Nephron (organoid): ENCODE data around the gene CCL4.

ENCODE experiments used
- H3K27ac Mint-ChIP-seq, 3 experiments: 2 replicates each; pipeline ENCODE4 v1.8.0; 2020; ENCODE audit warnings: mixed read lengths in 3 of 3, mild to moderate bottlenecking in 2 of 3, moderate library complexity in 1 of 3
- H3K27me3 Mint-ChIP-seq: 2 replicates; pipeline ENCODE4 v1.8.0; 2021; ENCODE audit warnings: low read depth, mild to moderate bottlenecking, moderate library complexity, mixed read lengths
- H3K36me3 Mint-ChIP-seq: 2 replicates; pipeline ENCODE4 v1.8.0; 2020; ENCODE audit warnings: low read depth, mixed read lengths
- H3K4me1 Mint-ChIP-seq: 2 replicates; pipeline ENCODE4 v1.8.0; 2020; ENCODE audit warnings: mixed read lengths
- H3K4me3 Mint-ChIP-seq, 3 experiments: 2 replicates each; pipeline ENCODE4 v1.8.0; 2020; ENCODE audit warnings: mild to moderate bottlenecking in 3 of 3, mixed read lengths in 3 of 3, moderate library complexity in 2 of 3
- H3K9me3 Mint-ChIP-seq: 2 replicates; pipeline ENCODE4 v1.8.0; 2020; ENCODE audit warnings: mixed read lengths
- TF ChIP-seq, protein P1 (sequence below), 3 experiments: fragments of 200-600 bp; sonication (generic); IDR thresholded peaks; one replicate each; pipeline ENCODE4 v1.5.0; 2021; ENCODE audit warnings: antibody characterized with exemption in 3 of 3; ENCODE audit not compliant: unreplicated experiment in 3 of 3

Gene CCL4

GRCh38 chr17:36130346-36130745 is 26.7 kb downstream of the CCL4 start:
- Mint-ChIP-seq H3K9me3 (peaks cover 5% of the 10 kb centered on the region), H3K4me3 (no peak overlapping the region), H3K27ac (no peak overlapping the region), H3K27me3 (no peaks in the 10 kb centered on the region), H3K4me1 (peaks cover 15% of the 10 kb centered on the region), H3K36me3 (no peaks in the 10 kb centered on the region)
- TF ChIP-seq, protein P1, sequence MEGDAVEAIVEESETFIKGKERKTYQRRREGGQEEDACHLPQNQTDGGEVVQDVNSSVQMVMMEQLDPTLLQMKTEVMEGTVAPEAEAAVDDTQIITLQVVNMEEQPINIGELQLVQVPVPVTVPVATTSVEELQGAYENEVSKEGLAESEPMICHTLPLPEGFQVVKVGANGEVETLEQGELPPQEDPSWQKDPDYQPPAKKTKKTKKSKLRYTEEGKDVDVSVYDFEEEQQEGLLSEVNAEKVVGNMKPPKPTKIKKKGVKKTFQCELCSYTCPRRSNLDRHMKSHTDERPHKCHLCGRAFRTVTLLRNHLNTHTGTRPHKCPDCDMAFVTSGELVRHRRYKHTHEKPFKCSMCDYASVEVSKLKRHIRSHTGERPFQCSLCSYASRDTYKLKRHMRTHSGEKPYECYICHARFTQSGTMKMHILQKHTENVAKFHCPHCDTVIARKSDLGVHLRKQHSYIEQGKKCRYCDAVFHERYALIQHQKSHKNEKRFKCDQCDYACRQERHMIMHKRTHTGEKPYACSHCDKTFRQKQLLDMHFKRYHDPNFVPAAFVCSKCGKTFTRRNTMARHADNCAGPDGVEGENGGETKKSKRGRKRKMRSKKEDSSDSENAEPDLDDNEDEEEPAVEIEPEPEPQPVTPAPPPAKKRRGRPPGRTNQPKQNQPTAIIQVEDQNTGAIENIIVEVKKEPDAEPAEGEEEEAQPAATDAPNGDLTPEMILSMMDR (IDR thresholded peaks at IDR 0.05; ENCODE audit: unreplicated experiment in 3 of 3), result no peak

GRCh38 chr17:36131421-36131820 is 27.8 kb downstream of the CCL4 start:
- no peaks in the 10 kb centered on the region for H3K9me3 Mint-ChIP-seq
- no peak overlapping the region for H3K27ac Mint-ChIP-seq
- H3K36me3 Mint-ChIP-seq, result no peaks in the 10 kb centered on the region
- no peaks in the 10 kb centered on the region for H3K27me3 Mint-ChIP-seq
- TF ChIP-seq, protein P1 (IDR thresholded peaks at IDR 0.05; ENCODE audit: unreplicated experiment in 3 of 3), result no peak
- peaks cover 15% of the 10 kb centered on the region for H3K4me1 Mint-ChIP-seq
- no peak overlapping the region for H3K4me3 Mint-ChIP-seq

GRCh38 chr17:36131931-36132330 is 28.3 kb downstream of the CCL4 start:
- H3K4me1 Mint-ChIP-seq, result peaks cover 15% of the 10 kb centered on the region
- no peak overlapping the region for H3K4me3 Mint-ChIP-seq
- TF ChIP-seq, protein P1 (IDR thresholded peaks at IDR 0.05; ENCODE audit: unreplicated experiment in 3 of 3), result no peak
- no peaks in the 10 kb centered on the region for H3K27me3 Mint-ChIP-seq
- H3K27ac Mint-ChIP-seq, result no peak overlapping the region
- no peaks in the 10 kb centered on the region for H3K9me3 Mint-ChIP-seq
- H3K36me3 Mint-ChIP-seq, result no peaks in the 10 kb centered on the region

DNA sequence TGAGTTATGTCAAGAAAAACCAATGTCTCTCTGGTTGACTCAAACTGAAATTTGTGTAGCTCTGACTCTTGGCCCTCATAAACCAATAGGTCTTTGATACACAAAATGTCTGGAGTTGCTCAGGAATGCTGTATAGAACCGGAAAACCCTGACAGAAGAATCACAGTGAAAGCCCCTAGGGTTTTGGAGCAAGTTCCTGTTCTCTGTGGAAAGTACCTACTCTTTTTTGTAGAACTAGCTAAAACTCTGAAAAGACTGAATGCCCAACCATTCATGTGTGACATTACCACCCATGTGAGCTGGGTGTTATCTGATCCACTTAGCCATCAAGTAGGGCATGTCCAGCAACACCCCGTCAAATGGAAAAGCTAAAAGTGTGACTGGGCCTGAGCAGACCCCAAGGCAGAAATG is 28.8 kb downstream of the CCL4 start:
- TF ChIP-seq, protein P1 (IDR thresholded peaks at IDR 0.05; ENCODE audit: unreplicated experiment in 3 of 3), result no peak
- H3K27me3 Mint-ChIP-seq, result no peaks in the 10 kb centered on the region
- no peaks in the 10 kb centered on the region for H3K9me3 Mint-ChIP-seq
- H3K27ac Mint-ChIP-seq, result peak overlapping the region in 1 of 3 experiments; percentile 64
- peaks cover 15% of the 10 kb centered on the region for H3K4me1 Mint-ChIP-seq
- no peaks in the 10 kb centered on the region for H3K36me3 Mint-ChIP-seq
- no peak overlapping the region for H3K4me3 Mint-ChIP-seq

- Mint-ChIP-seq H3K27ac (peak overlapping the region; percentile 43 to 79 (median 60)), H3K27me3 (no peaks in the 10 kb centered on the region), H3K9me3 (no peaks in the 10 kb centered on the region), H3K36me3 (no peaks in the 10 kb centered on the region), H3K4me3 (no peak overlapping the region), H3K4me1 (peaks cover 15% of the 10 kb centered on the region)
- TF ChIP-seq, protein P1 (IDR thresholded peaks at IDR 0.05; ENCODE audit: unreplicated experiment in 3 of 3), result no peak
These were observed 30.1 kb downstream of the CCL4 start for GRCh38 chr17:36133602-36134236.

GRCh38 chr17:36135465-36135864 is 31.8 kb downstream of the CCL4 start:
- Mint-ChIP-seq H3K36me3 (no peaks in the 10 kb centered on the region), H3K4me1 (peaks cover 8% of the 10 kb centered on the region), H3K9me3 (no peaks in the 10 kb centered on the region), H3K27ac (no peak overlapping the region), H3K27me3 (no peaks in the 10 kb centered on the region), H3K4me3 (no peak overlapping the region)
- TF ChIP-seq, protein P1 (IDR thresholded peaks at IDR 0.05; ENCODE audit: unreplicated experiment in 3 of 3), result no peak
